ENCODE data around the gene SSR2. TPM values are rescaled to one million over a fixed set of nuclear protein-coding genes. Genes with fewer than 3 reads are reported as not detected.
"Not testable (repeated sequence)": the region's sequence is repeated elsewhere in the genome, so short reads cannot be mapped to it uniquely, and the experiment has no call there.

SSR2 gene
- total RNA-seq, 2 experiments from 2014 or later, result 147 to 153 TPM

DNA sequence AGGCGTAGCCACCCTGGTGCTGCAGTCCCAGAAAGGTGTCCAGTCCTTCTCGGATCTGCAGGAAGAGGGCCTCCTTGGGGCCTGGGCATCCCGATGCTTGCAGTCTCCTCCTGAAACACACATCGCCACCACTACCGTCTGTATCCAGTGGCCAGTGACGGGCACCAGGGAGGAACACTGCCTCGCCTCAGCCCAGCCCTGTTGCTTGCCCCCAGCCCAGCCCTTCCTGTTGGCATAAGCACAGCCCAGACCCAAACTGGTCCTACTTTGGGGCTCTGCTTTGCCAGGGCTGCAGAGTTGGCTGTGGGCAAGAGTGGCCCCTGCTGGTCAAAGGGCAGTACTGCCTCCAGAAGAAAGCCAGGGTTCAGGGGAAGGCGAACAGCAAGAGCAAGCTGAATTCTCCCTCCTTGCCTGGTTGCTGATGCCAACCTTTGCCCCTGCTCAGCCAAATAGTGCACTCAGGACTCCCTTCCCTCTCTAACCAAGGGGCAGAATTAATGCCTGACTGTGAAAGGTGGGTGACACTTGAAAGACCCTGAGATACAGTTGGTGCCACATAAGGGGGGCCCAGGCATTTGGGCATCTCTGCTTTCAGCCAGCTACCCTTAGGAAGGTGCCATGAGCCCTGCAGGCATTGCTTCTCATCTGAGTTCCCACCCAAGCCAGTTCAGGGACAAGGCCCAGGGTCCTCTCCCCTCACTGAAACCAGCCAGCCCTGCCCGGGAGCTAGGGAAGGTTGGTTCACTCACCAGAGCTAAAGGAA, 31.3 kb downstream of the SSR2 start:
- Histone ChIP-seq H3K4me1 (ENCODE audit: insufficient read depth, low read length, poor library complexity, severe bottlenecking) (peaks cover 28% of the 10 kb centered on the region), H3K27ac (ENCODE audit: low read depth, low read length, poor library complexity, severe bottlenecking) (no peak overlapping the region), H3K36me3 (ENCODE audit: insufficient read depth, low read length) (no peaks in the 10 kb centered on the region), H3K79me2 (ENCODE audit: insufficient read depth, low read depth, low read length) (no peaks in the 10 kb centered on the region), H2AFZ (ENCODE audit: low read length) (peak overlapping the region; percentile 59), H3K9me2 (ENCODE audit: insufficient read depth, low read length) (no peaks in the 10 kb centered on the region), H3K4me3 (ENCODE audit: low read depth, low read length, poor library complexity, severe bottlenecking) (no peak overlapping the region), H3K9me3 (ENCODE audit: low read length) (no peaks in the 10 kb centered on the region), H4K20me1 (ENCODE audit: insufficient read depth, low read length) (no peaks in the 10 kb centered on the region), H3K4me2 (ENCODE audit: low read length) (peak overlapping the region; percentile 42)
- ChIA-PET CTCF (ENCODE audit: unreplicated experiment) (interaction anchor here (0.6 to 1.7 kb wide), 11 partner anchors 8 to 77 kb away, joined by 3 to 17 read pairs (median 5); partner anchors contain the start of genes ARHGEF2, KHDC4, SSR2 and UBQLN4), POLR2A (interaction anchor here (0.6 to 1.5 kb wide), 6 partner anchors 9 to 133 kb away, joined by 3 to 8 read pairs (median 4); partner anchors contain the start of genes ARHGEF2 and GON4L)
- no TSS peak for BruUV-seq (replicated peaks)
- peak; percentile 96 for TF ChIP-seq CTCF (conservative IDR thresholded peaks at IDR 0.05; ENCODE audit: low read length)
- TF ChIP-seq EZH2phosphoT487 (IDR thresholded peaks at IDR 0.05; ENCODE audit: borderline replicate concordance, low read depth, low read length), result no peak
- peak; percentile 85 for DNase-seq (ENCODE audit: low spot score)
- intact Hi-C loops (cut with micrococcal nuclease; ENCODE audit: unreplicated experiment), result loop anchor here (1.0 kb wide), 1 partner anchor 51 kb away; no protein-coding TSS in a partner anchor

GRCh38 chr1:155984903-155985645, 35.7 kb downstream of the SSR2 start:
- H3K36me3 ChIP-seq (ENCODE audit: insufficient read depth, low read length); H3K9me3 ChIP-seq (ENCODE audit: low read length); H3K4me3 ChIP-seq (ENCODE audit: low read depth, low read length, poor library complexity, severe bottlenecking); H2AFZ ChIP-seq (ENCODE audit: low read length); DNase-seq (ENCODE audit: low spot score); BruUV-seq (replicated peaks); H3K4me2 ChIP-seq (ENCODE audit: low read length); intact Hi-C loops (cut with micrococcal nuclease; ENCODE audit: unreplicated experiment); H3K9me2 ChIP-seq (ENCODE audit: insufficient read depth, low read length); H4K20me1 ChIP-seq (ENCODE audit: insufficient read depth, low read length); H3K27ac ChIP-seq (ENCODE audit: low read depth, low read length, poor library complexity, severe bottlenecking): not testable (repeated sequence)
- peaks cover 22% of the 10 kb centered on the region; the same call in 1 of the 2 replicates for H3K79me2 ChIP-seq (ENCODE audit: insufficient read depth, low read depth, low read length)
- ChIA-PET POLR2A (interaction anchor here (0.7 to 5.0 kb wide), 8 partner anchors 18 to 51 kb away, joined by 3 to 32 read pairs (median 4); partner anchors contain the start of gene KHDC4), CTCF (ENCODE audit: unreplicated experiment) (interaction anchor here (1.5 kb wide), 1 partner anchor 45 kb away, joined by 4 read pairs; no protein-coding TSS in a partner anchor)
- H3K4me1 ChIP-seq (ENCODE audit: insufficient read depth, low read length, poor library complexity, severe bottlenecking), result peaks cover 61% of the 10 kb centered on the region

GRCh38 chr1:155984341-155984740, 36.4 kb downstream of the SSR2 start:
- H3K4me3 ChIP-seq (ENCODE audit: low read depth, low read length, poor library complexity, severe bottlenecking), result no peak overlapping the region
- H2AFZ ChIP-seq (ENCODE audit: low read length), result peak overlapping the region; percentile 6; the same call in 1 of the 2 replicates
- POLR2A ChIA-PET, result interaction anchor here (0.7 to 5.0 kb wide), 13 partner anchors 10 to 125 kb away, joined by 3 to 32 read pairs (median 3); partner anchors contain the start of genes KHDC4 and SYT11
- peaks cover 30% of the 10 kb centered on the region; the same call in 1 of the 2 replicates for H3K79me2 ChIP-seq (ENCODE audit: insufficient read depth, low read depth, low read length)
- no peaks in the 10 kb centered on the region for H3K9me3 ChIP-seq (ENCODE audit: low read length)
- no peaks in the 10 kb centered on the region for H4K20me1 ChIP-seq (ENCODE audit: insufficient read depth, low read length)
- no TSS peak for BruUV-seq (replicated peaks)
- peak overlapping the region; percentile 94 for H3K4me2 ChIP-seq (ENCODE audit: low read length)
- H3K36me3 ChIP-seq (ENCODE audit: insufficient read depth, low read length), result no peaks in the 10 kb centered on the region
- TF ChIP-seq EZH2phosphoT487 (IDR thresholded peaks at IDR 0.05; ENCODE audit: borderline replicate concordance, low read depth, low read length), result no peak
- peaks cover 60% of the 10 kb centered on the region for H3K4me1 ChIP-seq (ENCODE audit: insufficient read depth, low read length, poor library complexity, severe bottlenecking)
- no peak for DNase-seq (ENCODE audit: low spot score)
- peak overlapping the region; percentile 94 for H3K27ac ChIP-seq (ENCODE audit: low read depth, low read length, poor library complexity, severe bottlenecking)
- CTCF ChIA-PET (ENCODE audit: unreplicated experiment), result interaction anchor here (1.3 to 1.5 kb wide), 2 partner anchors 44 to 46 kb away, joined by 3 to 4 read pairs; no protein-coding TSS in a partner anchor
- intact Hi-C loops (cut with micrococcal nuclease; ENCODE audit: unreplicated experiment), result no loop called here
- H3K9me2 ChIP-seq (ENCODE audit: insufficient read depth, low read length), result no peaks in the 10 kb centered on the region

All from OCI-LY7 (cell line).